Measurements from ENCODE around the gene PRDM16.

PRDM16 gene

DNA sequence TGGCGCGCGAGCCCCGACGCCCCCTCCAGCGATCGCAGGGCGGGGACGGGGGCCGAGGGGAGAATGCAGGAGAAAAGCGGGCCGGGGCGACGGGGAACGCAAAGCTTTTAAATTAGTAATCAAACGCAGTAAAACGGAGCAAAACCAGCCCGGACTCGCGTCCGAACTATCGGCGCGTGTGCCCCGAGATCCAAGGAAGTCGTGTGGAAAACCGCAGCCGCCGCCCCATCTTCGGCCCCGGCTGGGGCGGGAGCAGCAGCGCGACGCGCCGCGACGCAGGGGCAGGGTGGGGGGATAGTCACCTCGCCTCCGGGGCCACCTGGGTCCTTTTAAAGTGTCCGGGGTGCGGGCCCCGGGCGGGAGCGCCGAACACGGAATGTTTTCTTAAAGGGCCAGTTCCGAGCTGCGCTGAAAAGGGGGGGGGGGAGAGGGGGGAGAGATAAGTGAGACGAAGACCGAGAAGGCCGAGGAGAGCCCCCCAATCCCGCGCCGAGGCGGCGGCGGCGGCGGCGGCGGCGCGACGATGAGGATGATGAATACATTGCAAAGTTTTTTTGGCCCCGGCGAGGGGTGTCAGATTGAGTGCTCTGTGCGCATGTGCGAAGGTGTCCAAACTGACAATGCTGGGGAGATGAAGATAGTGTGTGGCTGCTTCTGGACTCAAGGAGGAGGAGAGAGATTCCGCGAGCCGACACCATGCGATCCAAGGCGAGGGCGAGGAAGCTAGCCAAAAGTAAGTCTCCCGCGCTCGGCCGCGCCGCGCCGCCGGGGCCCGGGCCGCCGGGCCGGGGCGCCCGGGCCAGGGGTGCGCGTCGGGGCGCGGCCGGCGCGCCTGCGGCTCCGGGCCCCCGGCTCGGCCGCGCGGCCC is at the start of gene PRDM16:
Gene PRDM16, plus strand, starts transcription at position 640 of the 868 bp plus-strand sequence. Its CDS starts 57 bp downstream, at position 697.
- no peak for DNase-seq

DNA sequence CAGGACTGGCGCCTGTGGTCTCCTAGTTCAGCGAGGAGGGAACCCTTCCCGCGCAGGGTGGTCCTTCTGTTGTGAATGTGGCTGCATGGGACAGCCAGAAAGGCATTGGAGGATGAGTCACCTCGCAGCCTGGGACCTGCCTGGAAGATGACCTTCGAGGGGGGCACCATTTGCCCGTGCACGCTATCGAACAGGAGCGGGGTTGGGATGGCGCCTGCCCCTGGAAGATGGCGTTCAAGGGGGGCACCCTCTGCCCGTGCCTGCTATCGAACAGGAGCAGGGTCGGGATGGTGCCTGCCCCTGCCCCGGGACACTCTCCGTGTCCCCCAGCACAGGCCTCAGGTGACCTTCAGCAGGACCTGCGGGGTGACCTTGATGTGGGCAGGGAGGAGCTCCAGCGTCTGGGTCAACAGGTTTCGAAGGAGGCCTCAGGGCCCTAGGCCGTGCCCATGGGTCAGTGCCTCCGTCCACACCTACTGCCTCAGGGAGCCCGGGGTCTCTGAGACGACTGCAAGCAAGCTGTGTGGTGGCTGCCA is 49.4 kb upstream of the PRDM16 start:
- DNase-seq = no peak

DNA sequence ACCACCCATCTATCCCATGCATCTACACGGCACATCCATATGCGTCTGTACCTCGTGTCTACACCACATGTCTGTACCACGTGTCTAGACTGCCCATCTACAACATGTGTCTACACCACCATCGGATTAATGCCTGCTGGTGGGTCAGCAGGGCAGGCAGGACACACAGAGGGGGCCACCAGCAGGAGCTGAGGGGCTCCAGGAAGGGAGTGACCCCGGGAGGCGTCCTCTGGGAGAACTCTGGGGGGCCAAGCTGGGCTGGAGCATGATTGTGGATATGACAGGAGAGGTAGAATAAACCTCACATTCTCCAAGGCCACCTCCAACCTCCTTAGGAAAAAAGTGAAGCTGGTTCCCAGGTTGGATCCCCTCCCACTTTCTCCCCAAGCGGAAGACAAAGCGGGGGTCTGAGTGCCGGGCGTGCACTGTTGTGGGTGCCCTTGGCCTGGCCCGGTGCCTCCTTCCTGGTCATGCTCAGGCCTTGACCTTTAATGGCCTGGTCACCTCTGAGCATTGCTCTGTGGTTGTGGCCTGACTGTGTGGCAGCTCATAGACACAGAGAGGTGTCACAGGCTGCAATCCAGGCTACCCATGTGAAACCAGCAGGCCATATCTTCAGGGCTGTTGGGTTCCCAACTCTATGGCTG is 48.6 kb upstream of the PRDM16 start:
- DNase-seq = no peak

DNA sequence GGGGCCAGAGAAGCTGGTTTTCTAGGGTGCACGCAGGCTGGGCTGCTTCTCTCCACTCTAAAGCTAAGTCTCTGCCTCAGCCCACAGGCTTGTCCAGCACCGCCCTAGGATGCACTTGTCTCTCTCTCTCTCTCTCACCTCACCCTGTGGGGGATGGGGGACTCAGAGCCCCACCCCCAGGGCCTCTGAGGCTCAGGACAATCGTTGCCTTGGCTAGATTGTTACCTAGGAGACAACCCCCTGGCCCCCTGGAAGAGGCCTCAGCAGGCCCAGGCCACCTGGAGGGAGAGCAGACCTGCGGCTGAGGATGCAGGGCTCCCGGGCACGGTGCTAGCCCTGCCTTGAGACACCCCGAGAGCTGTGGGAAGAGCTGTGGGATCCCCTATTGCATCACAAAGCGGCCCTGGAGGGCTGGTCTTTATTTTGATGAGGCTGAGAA is 47.8 kb upstream of the PRDM16 start, which contains the start of gene ACTRT2:
Gene ACTRT2, plus strand, starts transcription at position 235 of the 439 bp plus-strand sequence. CDS start 220 bp downstream, outside the sequence.
- no peak for DNase-seq

DNA sequence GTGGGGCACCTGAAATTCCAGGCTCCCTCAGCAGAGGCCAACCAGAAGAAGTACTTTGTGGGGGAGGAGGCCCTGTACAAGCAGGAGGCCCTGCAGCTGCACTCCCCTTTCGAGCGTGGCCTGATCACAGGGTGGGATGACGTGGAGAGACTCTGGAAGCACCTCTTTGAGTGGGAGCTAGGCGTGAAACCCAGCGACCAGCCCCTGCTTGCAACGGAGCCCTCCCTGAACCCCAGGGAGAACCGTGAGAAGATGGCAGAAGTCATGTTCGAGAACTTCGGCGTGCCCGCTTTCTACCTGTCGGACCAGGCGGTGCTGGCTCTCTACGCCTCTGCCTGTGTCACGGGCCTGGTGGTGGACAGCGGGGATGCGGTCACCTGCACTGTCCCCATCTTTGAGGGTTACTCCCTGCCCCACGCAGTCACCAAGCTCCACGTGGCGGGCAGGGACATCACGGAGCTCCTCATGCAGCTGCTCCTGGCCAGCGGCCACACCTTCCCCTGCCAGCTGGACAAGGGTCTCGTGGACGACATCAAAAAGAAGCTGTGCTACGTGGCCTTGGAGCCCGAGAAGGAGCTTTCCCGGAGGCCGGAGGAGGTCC is 47.1 kb upstream of the PRDM16 start:
- no peak for DNase-seq

DNA sequence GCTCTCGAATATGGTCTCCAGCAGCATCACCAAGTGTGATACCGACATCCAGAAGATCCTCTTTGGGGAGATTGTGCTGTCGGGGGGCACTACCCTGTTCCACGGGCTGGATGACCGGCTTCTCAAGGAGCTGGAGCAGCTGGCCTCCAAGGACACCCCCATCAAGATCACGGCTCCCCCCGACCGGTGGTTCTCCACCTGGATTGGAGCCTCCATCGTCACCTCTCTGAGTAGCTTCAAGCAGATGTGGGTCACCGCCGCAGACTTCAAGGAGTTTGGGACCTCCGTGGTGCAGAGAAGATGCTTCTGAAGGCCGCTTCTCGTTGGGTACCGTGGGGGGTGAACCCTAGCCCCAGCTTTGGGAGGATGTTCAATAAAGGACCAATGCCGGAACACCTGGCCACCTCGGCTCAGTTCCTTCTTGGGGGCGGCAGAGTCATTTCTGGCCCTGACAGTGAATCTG is 46.5 kb upstream of the PRDM16 start:
- no peak for DNase-seq

DNA sequence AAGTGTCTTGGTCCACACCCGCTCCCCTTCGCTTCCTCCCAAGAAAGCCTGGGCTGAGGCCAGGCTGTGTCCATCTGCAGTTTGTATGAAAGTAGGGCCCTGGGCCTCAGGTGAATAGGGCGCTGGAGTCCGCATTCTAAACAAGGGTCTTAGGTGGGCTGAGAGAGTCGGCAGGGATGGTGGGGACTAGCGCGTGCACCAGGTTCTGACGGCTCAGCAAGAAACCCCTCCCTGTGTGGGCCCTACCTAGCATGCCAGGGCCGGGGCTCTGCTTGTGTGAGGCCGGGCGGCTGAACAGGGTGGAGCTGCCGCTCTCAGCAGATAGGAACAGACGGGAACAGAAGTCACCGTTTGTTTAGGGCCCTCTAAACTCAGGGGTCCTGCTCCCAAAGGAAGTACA is 46.0 kb upstream of the PRDM16 start:
- DNase-seq = no peak

DNA sequence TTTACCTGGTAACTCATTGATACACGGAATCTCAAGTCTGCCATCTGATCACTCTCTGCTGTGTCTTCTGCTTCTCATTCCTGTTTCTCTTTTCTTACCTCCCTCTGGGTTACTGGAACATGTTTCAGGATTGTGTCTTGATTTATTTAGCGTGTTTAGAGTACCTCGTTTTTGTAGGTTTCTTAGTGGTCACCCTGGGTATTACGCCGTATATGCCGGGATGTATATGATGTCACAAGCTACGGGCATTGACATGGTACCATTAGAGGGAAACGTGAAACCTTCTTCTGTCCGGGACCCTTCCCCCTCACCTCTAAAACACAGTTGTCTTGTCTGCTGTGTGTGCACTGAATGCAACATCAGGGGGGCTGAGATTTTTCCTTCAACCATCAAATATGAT is 45.0 kb upstream of the PRDM16 start:
- DNase-seq = no peak

DNA sequence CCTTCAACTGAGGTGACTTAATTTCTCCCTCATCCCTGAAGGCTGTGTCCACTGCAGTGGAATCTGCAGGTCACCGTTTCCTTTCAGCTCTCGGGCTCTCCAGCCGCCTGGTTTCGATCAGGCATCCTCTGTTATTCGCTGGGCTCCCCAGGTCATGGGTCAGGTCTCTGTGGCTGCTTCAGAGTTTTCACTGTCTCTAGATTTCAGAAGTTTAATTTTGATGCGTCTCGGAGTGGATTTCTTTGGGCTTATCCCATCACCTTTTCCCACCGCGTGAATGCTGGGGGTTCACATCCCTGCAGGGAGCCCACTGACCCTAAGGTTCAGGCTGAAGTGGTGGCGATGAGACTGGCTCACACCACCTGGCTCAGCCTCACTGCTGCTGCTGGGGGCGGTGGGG is 44.4 kb upstream of the PRDM16 start:
- DNase-seq = no peak

DNA sequence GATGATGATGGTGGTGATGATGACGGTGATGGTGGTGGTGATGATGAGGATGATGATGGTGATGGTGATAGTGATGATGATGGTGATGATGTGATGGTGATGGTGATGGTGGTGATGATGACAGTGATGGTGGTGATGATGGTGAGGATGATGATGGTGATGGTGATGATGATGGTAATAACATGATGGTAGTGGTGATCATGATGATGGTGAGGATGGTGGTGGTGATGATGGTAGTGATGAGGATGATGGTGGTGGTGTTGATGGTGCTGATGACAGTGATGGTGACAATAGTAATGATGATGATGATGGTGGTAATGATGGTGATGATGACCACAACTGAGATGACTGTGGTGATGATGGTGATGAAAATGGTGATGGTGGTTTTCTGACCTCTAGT is 42.9 kb upstream of the PRDM16 start:
- DNase-seq = no peak

DNA sequence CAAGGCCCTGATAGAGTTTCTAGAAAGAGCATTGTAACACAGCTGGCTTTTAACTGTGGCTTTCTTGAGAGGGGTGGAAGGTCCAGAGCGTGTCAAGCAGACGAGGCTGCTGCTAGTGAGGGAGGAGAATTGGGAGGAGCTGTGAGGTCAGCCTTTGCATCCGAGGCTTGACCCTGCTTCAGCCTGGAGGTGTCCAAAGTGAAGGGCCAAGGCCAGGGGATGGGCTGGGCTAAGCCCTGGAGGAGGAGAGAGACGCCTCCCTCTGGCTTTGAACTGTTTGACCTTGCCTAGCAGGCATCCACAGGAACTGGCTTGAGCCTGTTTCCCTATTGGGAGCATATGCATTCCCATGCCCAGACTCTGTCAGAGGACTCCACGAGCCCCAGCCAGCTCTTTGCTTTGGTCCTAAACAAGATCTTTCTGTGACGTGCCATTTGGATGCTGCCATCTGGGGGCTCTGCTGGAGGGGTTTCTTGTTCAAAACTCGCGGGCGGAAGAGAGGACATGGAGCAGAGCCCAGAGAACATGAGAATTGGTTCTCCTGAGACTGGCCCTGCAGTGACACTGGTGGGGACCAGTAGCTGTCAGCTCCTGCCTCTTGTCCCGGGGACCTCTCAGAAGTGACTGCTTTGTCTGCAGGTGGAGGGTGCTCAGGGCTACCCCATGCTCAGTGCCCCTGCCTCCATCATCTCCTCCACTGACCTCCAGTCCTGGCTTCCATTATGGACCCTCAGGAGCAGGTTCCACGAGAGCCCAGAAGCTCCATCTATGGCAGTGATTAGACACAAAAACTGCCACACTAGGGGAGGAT is 42.2 kb upstream of the PRDM16 start:
- DNase-seq = no peak

DNA sequence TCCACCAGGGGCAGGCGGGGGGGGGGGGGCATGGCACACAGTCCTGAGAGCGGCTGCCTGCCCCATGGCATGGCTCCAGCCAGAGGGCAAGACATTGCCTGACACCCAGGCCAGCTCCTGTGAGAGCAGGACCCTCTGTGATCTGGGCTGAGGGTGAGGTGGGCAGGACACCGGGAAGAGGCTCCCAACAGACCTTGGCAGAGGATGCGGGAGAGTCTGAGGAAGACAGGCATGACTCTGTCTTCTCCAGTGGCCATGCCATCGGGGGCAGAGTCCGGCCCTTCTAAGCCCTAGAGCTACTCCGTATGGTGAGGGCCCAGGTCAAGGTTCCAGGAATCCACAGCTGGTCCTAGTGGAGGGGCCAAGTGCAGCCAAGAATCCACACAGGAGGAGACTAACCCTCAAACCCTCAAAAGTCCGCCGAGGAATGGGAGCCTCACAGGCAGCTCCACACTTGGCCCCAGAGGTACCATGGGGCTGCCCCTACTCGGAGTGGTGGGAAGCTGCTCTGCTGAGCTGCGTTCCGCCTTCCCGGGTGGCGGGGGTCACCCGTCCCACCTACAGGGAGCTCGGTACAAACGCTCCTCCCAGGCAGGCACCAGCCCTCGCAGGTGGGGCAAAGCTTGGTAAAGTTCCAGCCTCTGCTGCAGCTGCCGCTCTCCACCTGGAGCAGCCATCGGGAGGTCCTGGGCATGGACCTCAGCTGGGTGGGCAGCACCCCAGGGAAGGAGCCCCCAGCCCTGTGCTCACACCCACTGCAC is 41.2 kb upstream of the PRDM16 start:
- no peak for DNase-seq

DNA sequence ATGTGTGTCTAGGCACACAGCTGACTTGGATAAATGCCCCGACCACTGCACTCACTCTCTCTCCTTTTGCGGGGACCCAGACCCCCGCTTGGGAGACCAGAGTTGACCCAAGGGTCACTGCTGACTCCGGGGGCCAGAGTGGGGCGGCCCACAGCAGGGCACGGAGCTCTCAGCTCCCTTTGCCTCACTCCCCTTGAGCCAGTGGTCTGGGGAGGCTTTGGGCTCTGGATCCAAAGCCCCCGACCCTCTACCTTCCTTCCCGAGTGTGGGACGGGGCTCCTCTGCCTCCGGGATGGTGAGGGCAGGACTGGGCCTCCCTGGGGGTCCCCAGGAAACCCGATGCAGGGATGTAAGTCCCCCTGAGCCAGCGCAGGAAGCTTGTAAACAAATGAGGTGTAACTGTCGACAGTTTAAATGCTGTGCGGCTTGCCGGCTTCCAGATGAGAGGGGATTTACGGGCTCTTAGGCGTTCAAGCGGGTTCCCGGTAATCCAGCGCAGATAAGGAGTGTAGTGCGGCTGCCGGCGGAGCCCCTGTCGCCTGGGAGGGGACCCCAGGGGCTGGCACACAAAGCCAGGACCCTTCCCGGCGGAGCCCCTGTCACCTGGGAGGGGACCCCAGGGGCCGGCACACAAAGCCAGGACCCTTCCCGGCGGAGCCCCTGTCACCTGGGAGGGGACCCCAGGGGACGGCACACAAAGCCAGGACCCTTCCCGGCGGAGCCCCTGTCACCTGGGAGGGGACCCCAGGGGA is 40.3 kb upstream of the PRDM16 start:
- DNase-seq = no peak

DNA sequence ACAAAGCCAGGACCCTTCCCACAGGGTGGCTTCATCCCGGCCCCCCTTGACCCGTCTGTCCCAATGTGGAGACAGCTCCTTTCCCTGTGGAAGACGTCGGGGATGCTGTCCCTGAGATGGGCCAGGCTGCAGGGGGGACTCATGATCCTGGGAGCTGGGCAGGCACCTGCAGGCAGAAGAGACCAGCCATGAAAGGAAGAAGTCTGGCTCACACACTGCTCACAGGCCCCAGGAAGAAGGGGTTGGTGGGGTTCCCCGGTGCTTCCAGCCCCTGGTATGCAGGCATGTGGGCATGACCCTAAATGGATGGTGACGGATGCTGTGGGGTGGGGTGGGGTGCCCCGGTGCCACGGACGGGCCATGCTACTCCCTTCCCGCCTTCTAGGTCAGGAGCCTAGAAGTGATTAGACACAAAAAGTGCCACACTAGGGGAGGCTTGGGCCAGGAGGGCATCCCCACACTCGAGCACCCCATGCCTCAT is 39.5 kb upstream of the PRDM16 start:
- DNase-seq = no peak

DNA sequence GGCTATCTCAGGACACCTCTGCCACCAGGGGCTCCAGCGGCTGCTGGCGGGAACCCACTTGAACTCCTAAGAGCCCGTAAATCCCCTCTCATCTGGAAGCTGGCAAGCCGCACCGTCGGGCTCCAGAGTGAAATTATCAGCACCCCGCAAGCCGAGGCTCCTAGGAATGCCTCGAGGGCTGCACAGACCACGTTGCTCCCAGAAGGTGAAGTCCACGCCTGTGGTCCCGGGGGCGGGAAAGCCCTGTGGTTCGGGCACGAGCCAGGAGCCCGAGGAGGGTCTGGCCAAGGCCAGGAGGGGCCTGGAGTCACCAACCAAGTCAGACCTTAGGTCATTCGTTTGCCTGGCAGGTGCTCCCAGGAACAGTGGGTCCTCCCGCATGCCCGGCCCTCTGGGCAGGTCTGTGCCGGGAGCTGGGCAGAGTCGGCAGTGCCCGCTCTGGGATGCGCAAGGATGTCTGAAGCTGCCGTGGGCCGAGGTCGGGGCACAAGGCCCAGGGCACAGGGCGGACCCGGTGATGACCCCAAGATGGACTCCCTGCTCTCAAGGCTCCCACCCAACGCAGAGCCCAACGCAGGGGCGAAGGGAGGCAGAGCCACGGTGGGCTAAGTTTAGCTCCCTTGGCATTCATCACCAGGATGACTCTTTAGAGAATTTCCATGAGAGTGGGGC is 38.9 kb upstream of the PRDM16 start:
- no peak for DNase-seq

DNA sequence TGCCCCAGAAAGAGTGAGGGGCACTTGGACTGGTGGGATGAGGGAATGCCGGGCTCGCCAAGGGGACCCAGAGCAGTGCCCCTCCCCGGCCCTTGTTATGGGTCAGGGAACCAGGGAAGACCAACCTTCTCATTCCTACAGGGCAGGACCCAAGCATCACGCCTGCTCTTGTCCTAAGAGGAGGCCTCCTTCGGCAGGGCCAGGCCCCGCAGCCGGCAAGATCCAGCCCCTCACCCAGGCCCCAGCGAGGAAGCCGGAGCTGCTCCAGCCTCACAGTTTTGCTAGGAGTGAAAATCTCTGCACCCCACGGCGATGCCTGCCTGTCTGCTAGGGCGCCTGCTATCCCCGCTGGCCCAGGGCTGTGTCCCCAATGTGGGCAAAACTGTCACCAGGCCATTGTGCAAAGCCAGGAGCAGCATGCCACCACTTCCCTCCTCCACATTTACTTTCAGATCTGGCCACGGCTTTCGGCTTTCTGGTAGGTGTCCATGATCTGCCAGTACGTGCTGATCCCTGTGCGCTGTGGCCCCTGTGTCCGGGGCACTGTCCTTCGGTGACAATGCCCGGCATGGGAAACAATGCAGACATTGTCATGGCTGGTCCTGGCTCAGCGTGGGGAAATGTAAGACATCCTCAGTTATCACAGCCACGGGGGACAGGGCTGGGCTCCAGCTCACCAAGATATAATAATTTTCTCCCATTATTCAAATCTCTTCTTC is 38.2 kb upstream of the PRDM16 start:
- DNase-seq = no peak

DNA sequence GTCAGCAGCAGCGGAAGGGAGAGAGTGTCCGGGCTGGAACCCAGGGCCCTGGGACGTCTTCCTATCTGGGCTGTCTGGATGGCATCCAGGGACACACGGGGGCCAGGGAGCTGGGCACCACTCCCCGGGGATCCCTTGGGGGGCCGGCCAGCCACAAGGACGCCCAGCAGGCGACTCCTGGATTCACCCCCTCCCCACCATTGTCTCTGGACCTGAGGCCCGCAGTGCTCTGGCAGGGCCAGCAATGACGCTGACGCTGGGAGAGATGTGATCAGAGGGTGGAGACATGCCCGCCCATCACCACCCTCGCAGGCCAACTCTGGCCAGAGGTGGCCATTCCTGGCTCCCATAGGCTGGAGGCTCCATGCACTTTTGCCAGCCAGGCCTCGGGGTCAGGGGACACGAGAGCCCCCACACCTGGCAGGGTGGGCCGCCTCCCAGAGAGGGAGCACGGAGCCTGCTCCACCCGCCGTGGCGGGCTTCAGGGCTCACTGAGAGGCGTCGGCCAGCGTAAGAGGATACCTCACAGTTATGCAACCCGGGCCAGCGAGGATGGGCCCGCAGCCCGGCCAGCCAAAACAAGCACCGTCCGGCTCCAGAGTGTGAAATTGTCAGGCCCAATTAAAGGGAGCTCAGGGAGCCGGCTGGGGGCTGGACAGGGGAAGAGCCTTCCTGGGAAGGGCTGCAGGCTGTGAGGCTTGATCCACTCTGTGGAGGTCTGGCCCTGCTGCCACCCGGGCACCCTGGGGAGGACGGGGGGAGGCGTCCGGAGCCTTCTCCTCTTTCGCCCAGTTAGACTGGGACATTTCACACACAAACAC is 37.4 kb upstream of the PRDM16 start:
- no peak for DNase-seq

DNA sequence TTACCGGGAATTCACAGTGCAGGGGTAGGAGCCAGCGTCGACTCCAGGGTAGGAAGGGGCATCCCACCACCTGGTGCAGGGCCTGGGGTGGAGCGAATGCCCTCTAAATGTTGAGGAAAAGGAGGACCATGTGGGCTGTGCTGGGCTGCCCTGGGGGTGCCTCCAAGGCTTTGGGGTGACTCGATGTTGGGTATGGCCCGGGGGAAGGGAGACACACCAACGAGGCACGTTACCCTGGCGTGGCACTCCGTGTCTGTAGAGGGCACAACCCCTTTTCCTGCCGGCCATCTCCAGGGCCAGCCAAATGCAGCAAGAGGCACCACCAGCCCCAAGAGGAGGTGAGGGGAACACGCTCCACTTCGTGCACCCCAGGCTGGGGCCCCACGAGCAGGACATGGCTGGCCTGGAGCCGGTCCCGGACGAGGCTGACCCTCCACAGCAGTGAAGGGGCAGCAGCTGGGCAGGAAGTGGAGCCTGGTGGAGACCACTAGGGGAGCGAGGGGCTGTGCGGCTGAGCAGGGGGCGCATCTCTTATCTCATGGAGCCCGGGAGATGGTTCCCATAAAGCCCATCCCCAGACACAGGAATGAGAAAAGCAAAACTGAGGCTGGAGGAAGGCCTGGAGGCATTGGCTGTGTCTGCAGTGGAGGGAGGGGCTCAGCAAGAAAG is 36.5 kb upstream of the PRDM16 start:
- DNase-seq = no peak
